K562 (cell line): ENCODE data around the gene GPATCH2. TPM values are rescaled to one million over a fixed set of nuclear protein-coding genes. Genes with fewer than 3 reads are reported as not detected.

Experiments
- ATAC-seq: fragments of 200-7000 bp; cut with Tn5 transposase; 3 replicates; pipeline ENCODE4 v1.9.1; 2020; ENCODE audit warnings: moderate library complexity
- BruUV-seq: library from RNA; stranded (reverse); fragments of 400-500 nt; replicated peaks from 2 replicates; lab custom pipeline; 2021; lab: Mats Ljungman, UMichigan
- CTCF ChIA-PET: fragments of 300-600 bp; formaldehyde crosslinking; extraction: SDS; loops from one replicate; lab custom pipeline; 2021; ENCODE audit warnings: low intra/inter-chr PET ratio; lab: Yijun Ruan, JAX
- POLR2A ChIA-PET: fragments of 300-600, 350-650 bp; sonication (Branson Sonifier 250); formaldehyde crosslinking; extraction: SDS; loops from one replicate; lab custom pipeline; 2021; ENCODE audit warnings: antibody characterized with exemption, inconsistent platforms; lab: Yijun Ruan, JAX
- DNase-seq, 4 experiments: peaks; one replicate each; pipeline versions ENCODE4 v3.0.0 to v3.0.0-alpha.2; 2011 to 2018; ENCODE audit warnings: low spot score in 3 of 4, mixed read lengths in 3 of 4; ENCODE audit errors: extremely low read depth in 1 of 4
- FAIRE-seq: peaks from 2 replicates; lab custom pipeline; 2011; peaks lifted over from hg19 to GRCh38; lab: Jason Lieb, UNC
- H2AFZ ChIP-seq: 2 replicates; pipeline ENCODE4 v1.6.0; 2011; ENCODE audit warnings: low read depth, low read length, control low read depth, inconsistent platforms
- H3K27ac ChIP-seq: fragments of 200-600 bp; 3 replicates; pipeline ENCODE4 v1.8.0; 2011; ENCODE audit warnings: low read depth, mild to moderate bottlenecking, control low read depth, inconsistent platforms, low read length, moderate library complexity, mixed read lengths; ENCODE audit errors: extremely low read depth
- H3K27me3 ChIP-seq, 2 experiments: fragments of 300-600 bp in 1 of 2; 2 replicates in 1 of 2; 3 replicates in 1 of 2; pipeline versions ENCODE4 v1.6.0 to v1.8.0; 2011; ENCODE audit warnings: inconsistent platforms in 2 of 2, low read length in 2 of 2, mild to moderate bottlenecking in 1 of 2, mixed read lengths in 1 of 2, moderate library complexity in 1 of 2; ENCODE audit not compliant: control insufficient read depth in 2 of 2, insufficient read depth in 2 of 2
- H3K36me3 ChIP-seq: fragments of 300-600 bp; 3 replicates; pipeline ENCODE4 v1.8.0; 2011; ENCODE audit warnings: mild to moderate bottlenecking, low read length, inconsistent platforms; ENCODE audit not compliant: control insufficient read depth, insufficient read depth
- H3K4me1 ChIP-seq, 2 experiments: fragments of 200-600 bp in 1 of 2; replicated peaks in 1 of 2; 2 replicates in 1 of 2; 3 replicates in 1 of 2; pipeline versions ENCODE4 v1.5.1 to v1.8.0; 2011; ENCODE audit warnings: inconsistent platforms in 2 of 2, low read length in 2 of 2, mild to moderate bottlenecking in 1 of 2, mixed read lengths in 1 of 2, moderate library complexity in 1 of 2; ENCODE audit not compliant: control insufficient read depth in 2 of 2, insufficient read depth in 2 of 2
- H3K4me2 ChIP-seq: 2 replicates; pipeline ENCODE4 v1.6.1; 2011; ENCODE audit warnings: low read length, control low read depth, inconsistent platforms, mixed read lengths; ENCODE audit not compliant: insufficient read depth
- H3K4me3 ChIP-seq: fragments of 200-600 bp; sonication (generic), shearing (Covaris generic); 2 replicates; pipeline ENCODE4 v1.5.1; 2016; ENCODE audit warnings: control low read depth, inconsistent platforms
- H3K79me2 ChIP-seq: fragments of 200-600 bp; 3 replicates; pipeline ENCODE4 v1.8.0; 2011; ENCODE audit warnings: low read length, inconsistent platforms; ENCODE audit not compliant: control insufficient read depth, insufficient read depth
- H3K9ac ChIP-seq, 2 experiments: 2 replicates each; pipeline versions ENCODE4 v1.6.0 to v1.6.1; 2011; ENCODE audit warnings: low read depth in 2 of 2, low read length in 2 of 2, control low read depth in 1 of 2, inconsistent platforms in 1 of 2, mild to moderate bottlenecking in 1 of 2, mixed read lengths in 1 of 2; ENCODE audit not compliant: insufficient read depth in 1 of 2
- H3K9me1 ChIP-seq: one replicate; pipeline ENCODE4 v1.6.0; 2011; ENCODE audit warnings: inconsistent platforms, mild to moderate bottlenecking, low read length, moderate library complexity; ENCODE audit not compliant: control insufficient read depth, insufficient read depth
- H3K9me3 ChIP-seq: replicated peaks from 2 replicates; pipeline ENCODE4 v1.5.1; 2011; ENCODE audit warnings: low read depth, low read length, inconsistent platforms; ENCODE audit not compliant: control insufficient read depth, insufficient read depth
- H4K20me1 ChIP-seq: replicated peaks from 2 replicates; pipeline ENCODE4 v1.6.1; 2011; ENCODE audit warnings: low read length, inconsistent platforms, mixed read lengths; ENCODE audit not compliant: control insufficient read depth, insufficient read depth
- EGR1 ChIP-seq: fragments of 450-650 bp; conservative IDR thresholded peaks from 2 replicates; pipeline ENCODE4 v1.6.1; 2017; ENCODE audit warnings: mild to moderate bottlenecking
- ETV1 ChIP-seq: fragments of 450-650 bp; conservative IDR thresholded peaks from 2 replicates; pipeline ENCODE4 v1.6.1; 2016; ENCODE audit warnings: missing genetic modification characterization, control low read depth, low read depth, missing compliant biosample characterization
- FOXM1 ChIP-seq, 2 experiments: fragments of 450-650 bp in 1 of 2; sonication (generic) in 1 of 2; formaldehyde crosslinking in 1 of 2; IDR thresholded peaks; 2 replicates each; pipeline versions ENCODE4 v1.6.1 to v1.9.0; 2017 to 2022; ENCODE audit warnings: low read depth in 2 of 2, mild to moderate bottlenecking in 2 of 2, missing genetic modification reagents in 1 of 2, moderate library complexity in 1 of 2
- GATA2 ChIP-seq: sonication (generic); formaldehyde crosslinking; IDR thresholded peaks from 2 replicates; pipeline ENCODE4 v1.4.0; 2020; ENCODE audit warnings: mild to moderate bottlenecking, missing genetic modification reagents
- IFI16 ChIP-seq: fragments of 250-450 bp; sonication (Bioruptor Pico); IDR thresholded peaks from 2 replicates; pipeline ENCODE4 v2.1.2; 2022; ENCODE audit warnings: mild to moderate bottlenecking, inconsistent platforms
- PCBP2 ChIP-seq: fragments of 200-400 bp; formaldehyde crosslinking; IDR thresholded peaks from 2 replicates; pipeline ENCODE4 v1.6.1; 2018; ENCODE audit warnings: low read length, low read depth, mild to moderate bottlenecking, moderate library complexity; ENCODE audit not compliant: poor library complexity, severe bottlenecking
- PRPF4 ChIP-seq: fragments of 200-400 bp; formaldehyde crosslinking; IDR thresholded peaks from one replicate; pipeline ENCODE4 v1.6.1; 2017; ENCODE audit warnings: low read length, low read depth, mild to moderate bottlenecking; ENCODE audit not compliant: insufficient read depth, poor library complexity, severe bottlenecking
- RAD21 ChIP-seq, 2 experiments: fragments of 250-450 bp in 1 of 2; fragments of 450-650 bp in 1 of 2; sonication (Bioruptor Pico) in 1 of 2; formaldehyde crosslinking in 1 of 2; IDR thresholded peaks in 1 of 2; conservative IDR thresholded peaks in 1 of 2; 2 replicates each; pipeline versions ENCODE4 v1.4.0 to v1.8.0; 2020 to 2022; ENCODE audit warnings: mild to moderate bottlenecking in 2 of 2, moderate library complexity in 1 of 2
- SAP30 ChIP-seq: fragments of 200-600 bp; sonication (generic); IDR thresholded peaks from 2 replicates; pipeline ENCODE4 v1.6.1; 2012; ENCODE audit warnings: borderline replicate concordance, low read depth, mild to moderate bottlenecking, moderate library complexity, low read length, control low read depth, inconsistent platforms; ENCODE audit not compliant: insufficient read depth, poor library complexity, severe bottlenecking
- TCF3 ChIP-seq: sonication (generic); formaldehyde crosslinking; IDR thresholded peaks from 2 replicates; pipeline ENCODE4 v1.4.0; 2020; ENCODE audit warnings: mild to moderate bottlenecking, missing genetic modification reagents
- TEAD4 ChIP-seq, 2 experiments: sonication (generic) in 1 of 2; formaldehyde crosslinking in 1 of 2; IDR thresholded peaks; 2 replicates each; pipeline versions ENCODE4 v1.6.1 to v1.8.0; 2012 to 2022; ENCODE audit warnings: borderline replicate concordance in 1 of 2, inconsistent platforms in 1 of 2, low read length in 1 of 2, mild to moderate bottlenecking in 1 of 2, missing genetic modification reagents in 1 of 2
- ZNF644 ChIP-seq: fragments of 200-800 bp; sonication (Bioruptor generic); IDR thresholded peaks from 2 replicates; pipeline ENCODE4 v1.6.1; 2016; ENCODE audit warnings: low read depth, missing genetic modification characterization, missing compliant biosample characterization
- WGBS: fragments of 100-300 bp; shearing (Covaris generic); methylation state at CpG from one replicate; pipeline ENCODE4 v1.1.6; 2016; ENCODE audit warnings: low coverage, mixed read lengths; ENCODE audit not compliant: insufficient coverage; ENCODE audit errors: missing lambda C conversion rate; 5-methylcytosine and 5-hydroxymethylcytosine counted together
- in situ Hi-C: fragments of 300-500 bp; cut with MboI; formaldehyde crosslinking; loops from 4 replicates; pipeline ENCODE4 v1.15.0; 2018; ENCODE audit warnings: inconsistent platforms, mixed read lengths
- intact Hi-C: fragments of 100-400 bp; cut with micrococcal nuclease; formaldehyde crosslinking; loops from 2 replicates; pipeline ENCODE4 v1.14.2; 2022
- polyA plus RNA-seq, 8 experiments: library from polyadenylated mRNA; depleted of rRNA in 4 of 8; stranded (reverse) in 5 of 8; unstranded in 3 of 8; fragments of >200 nt; fragmentation: Nextera tagmentation in 2 of 8; fragmentation: Illumina TruSeq in 1 of 8; extraction: Ambion mirVana in 2 of 8; extraction: Trizol in 1 of 8; gene quantifications; 2 replicates each; pipeline versions ENCODE4 v1.2.1 to v1.2.3, GENCODE V29; 2011 to 2014; ENCODE audit warnings: inconsistent platforms in 1 of 8, missing spikeins in 1 of 8
- total RNA-seq, 7 experiments: library from RNA; depleted of rRNA in 6 of 7; stranded (reverse); fragments of >200 nt in 6 of 7; fragmentation: Illumina TruSeq in 2 of 7; extraction: Trizol in 2 of 7; gene quantifications; 2 replicates each; pipeline versions ENCODE4 v1.2.1 to v1.2.3, GENCODE V29; 2011 to 2021; ENCODE audit warnings: low replicate concordance in 1 of 7
- TF ChIP-seq, protein P1 (sequence below): fragments of 250-450 bp; sonication (Bioruptor Pico); IDR thresholded peaks from 2 replicates; pipeline ENCODE4 v1.4.0; 2020; ENCODE audit warnings: mild to moderate bottlenecking

The GPATCH2 gene
- total and polyA plus RNA-seq, 9 of the 15 experiments (the other 6 are each of a cell fraction or from before 2014, with no cell fraction given): 0.38 to 2.0 (median 0.55) TPM

GRCh38 chr1:217431395-217431794 is 199.5 kb downstream of the GPATCH2 start:
- whole genome bisulfite sequencing: 5% methylated on average over 2 of the region's 2 CpGs
- ATAC-seq (no peak), DNase-seq (no peak), FAIRE-seq (no peak)
- Histone ChIP-seq H3K79me2 (no peaks in the 10 kb centered on the region), H3K27ac (no peak overlapping the region), H3K36me3 (no peaks in the 10 kb centered on the region), H3K4me2 (no peak overlapping the region), H3K27me3 (no peaks in the 10 kb centered on the region), H4K20me1 (no peaks in the 10 kb centered on the region), H2AFZ (no peak overlapping the region), H3K9me1 (no peaks in the 10 kb centered on the region), H3K4me3 (no peak overlapping the region), H3K4me1 (no peaks in the 10 kb centered on the region), H3K9ac (no peak overlapping the region), H3K9me3 (no peaks in the 10 kb centered on the region; the same call in 1 of the 2 replicates)
- POLR2A ChIA-PET: no interaction called here
- CTCF ChIA-PET: no interaction called here
- no peak for TF ChIP-seq PRPF4
- TF ChIP-seq EGR1: no peak
- TF ChIP-seq TEAD4 (IDR thresholded peaks at IDR 0.05; ENCODE audit: low read length): no peak
- no peak for TF ChIP-seq TEAD4 (CRISPR knock-in tag; IDR thresholded peaks at IDR 0.05; ENCODE audit: borderline replicate concordance)
- TF ChIP-seq RAD21 (CRISPR knock-in tag; conservative IDR thresholded peaks at IDR 0.05 in 1 of 2, IDR thresholded peaks at IDR 0.05 in 1 of 2): peak in 1 of 2 experiments; percentile 54; a peak in 3 of 4 replicates
- intact Hi-C loops (no loop called here), in situ Hi-C loops (no loop called here)
- BruUV-seq: no TSS peak

GRCh38 chr1:217425422-217425821 is 205.5 kb downstream of the GPATCH2 start:
- TF ChIP-seq TEAD4 (IDR thresholded peaks at IDR 0.05; ENCODE audit: low read length): no peak
- TF ChIP-seq TEAD4 (CRISPR knock-in tag; IDR thresholded peaks at IDR 0.05; ENCODE audit: borderline replicate concordance): no peak
- no peak for TF ChIP-seq IFI16 (CRISPR knock-in tag)
- no peak for TF ChIP-seq SAP30
- no peak for TF ChIP-seq ZNF644
- no peak for TF ChIP-seq FOXM1 (IDR thresholded peaks at IDR 0.05; ENCODE audit: low read depth)
- no peak for TF ChIP-seq FOXM1 (CRISPR knock-in tag; IDR thresholded peaks at IDR 0.05; ENCODE audit: low read depth)
- TF ChIP-seq TCF3: no peak
- TF ChIP-seq, protein P1, sequence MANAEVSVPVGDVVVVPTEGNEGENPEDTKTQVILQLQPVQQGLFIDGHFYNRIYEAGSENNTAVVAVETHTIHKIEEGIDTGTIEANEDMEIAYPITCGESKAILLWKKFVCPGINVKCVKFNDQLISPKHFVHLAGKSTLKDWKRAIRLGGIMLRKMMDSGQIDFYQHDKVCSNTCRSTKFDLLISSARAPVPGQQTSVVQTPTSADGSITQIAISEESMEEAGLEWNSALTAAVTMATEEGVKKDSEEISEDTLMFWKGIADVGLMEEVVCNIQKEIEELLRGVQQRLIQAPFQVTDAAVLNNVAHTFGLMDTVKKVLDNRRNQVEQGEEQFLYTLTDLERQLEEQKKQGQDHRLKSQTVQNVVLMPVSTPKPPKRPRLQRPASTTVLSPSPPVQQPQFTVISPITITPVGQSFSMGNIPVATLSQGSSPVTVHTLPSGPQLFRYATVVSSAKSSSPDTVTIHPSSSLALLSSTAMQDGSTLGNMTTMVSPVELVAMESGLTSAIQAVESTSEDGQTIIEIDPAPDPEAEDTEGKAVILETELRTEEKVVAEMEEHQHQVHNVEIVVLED: no peak
- TF ChIP-seq PCBP2: no peak
- TF ChIP-seq GATA2 (CRISPR knock-in tag): no peak
- TF ChIP-seq ETV1 (tag): no peak
- TF ChIP-seq, all 486 proteins: peak for 0
- no peak overlapping the region for H2AFZ ChIP-seq
- no peak for DNase-seq
- in situ Hi-C loops (no loop called here), intact Hi-C loops (no loop called here)
- H3K27ac ChIP-seq: no peak overlapping the region
- H3K4me2 ChIP-seq: no peak overlapping the region
- POLR2A ChIA-PET: no interaction called here
- peaks cover 4% of the 10 kb centered on the region; the same call in 1 of the 2 replicates for H3K9me3 ChIP-seq
- H3K9ac ChIP-seq: no peak overlapping the region
- ATAC-seq: no peak
- H3K4me1 ChIP-seq: no peaks in the 10 kb centered on the region
- no peaks in the 10 kb centered on the region for H3K27me3 ChIP-seq
- no peak overlapping the region for H3K4me3 ChIP-seq
- H3K36me3 ChIP-seq: no peaks in the 10 kb centered on the region
- H3K79me2 ChIP-seq: no peaks in the 10 kb centered on the region
- BruUV-seq: no TSS peak
- CTCF ChIA-PET: no interaction called here
- no peak for FAIRE-seq
- 1% methylated on average over 5 of the region's 5 CpGs for WGBS
- H3K9me1 ChIP-seq: no peaks in the 10 kb centered on the region
- no peaks in the 10 kb centered on the region for H4K20me1 ChIP-seq
